Activated CD8-positive, alpha-beta T cell treated with anti-CD3 and anti-CD28 coated beads for 36 hours (primary cell): ENCODE results near the gene ZNF652. TPM values are rescaled to one million over a fixed set of nuclear protein-coding genes. Genes with fewer than 3 reads are reported as not detected.
A peak's percentile ranks its signal among the peaks of the same experiment; 100 is the strongest.
"Not testable (repeated sequence)": the region's sequence is repeated elsewhere in the genome, so short reads cannot be mapped to it uniquely, and the experiment has no call there.

ENCODE experiments used
- ATAC-seq: fragments of 200-7000 bp; cut with Tn5 transposase; one replicate; pipeline ENCODE4 v1.10.0; 2021; ENCODE audit warnings: mild to moderate bottlenecking, moderate library complexity
- CTCF ChIA-PET: fragments of 350-600 bp; sonication (Branson Sonifier 250); formaldehyde crosslinking; loops from one replicate; lab custom pipeline; 2021; ENCODE audit warnings: antibody characterized with exemption; lab: Charles Lee
- POLR2A ChIA-PET: fragments of 350-600 bp; sonication (Branson Sonifier 250); formaldehyde crosslinking; loops from one replicate; lab custom pipeline; 2021; ENCODE audit warnings: antibody characterized with exemption; lab: Charles Lee
- DNase-seq: peaks from one replicate; pipeline ENCODE4 v3.0.0-alpha.2; 2020
- H3K27ac Mint-ChIP-seq: one replicate; pipeline ENCODE4 v1.8.0; 2021; ENCODE audit warnings: mild to moderate bottlenecking, mixed read lengths
- H3K27me3 Mint-ChIP-seq: one replicate; pipeline ENCODE4 v1.8.0; 2021; ENCODE audit warnings: mixed read lengths
- H3K36me3 Mint-ChIP-seq: one replicate; pipeline ENCODE4 v1.8.0; 2021; ENCODE audit warnings: low read depth, mixed read lengths
- H3K4me1 Mint-ChIP-seq: one replicate; pipeline ENCODE4 v1.8.0; 2021; ENCODE audit warnings: low read depth, mixed read lengths
- H3K4me3 Mint-ChIP-seq: one replicate; pipeline ENCODE4 v1.8.0; 2021; ENCODE audit warnings: mild to moderate bottlenecking, moderate library complexity, mixed read lengths
- H3K9me3 Mint-ChIP-seq: one replicate; pipeline ENCODE4 v1.8.0; 2021; ENCODE audit warnings: mixed read lengths
- CTCF ChIP-seq: fragments of 200-600 bp; IDR thresholded peaks from one replicate; pipeline ENCODE4 v1.8.0; 2022; ENCODE audit warnings: antibody characterized with exemption, mild to moderate bottlenecking
- intact Hi-C: fragments of 100-400 bp; cut with micrococcal nuclease; formaldehyde crosslinking; loops from one replicate; pipeline ENCODE4 v1.10.0; 2022
- total RNA-seq, 2 experiments: library from RNA; stranded (reverse); gene quantifications; one replicate each; pipeline ENCODE4 v1.2.3, GENCODE V29; 2021

The ZNF652 gene
- total RNA-seq, 2 experiments from 2014 or later = 6.4 to 6.7 TPM

DNA sequence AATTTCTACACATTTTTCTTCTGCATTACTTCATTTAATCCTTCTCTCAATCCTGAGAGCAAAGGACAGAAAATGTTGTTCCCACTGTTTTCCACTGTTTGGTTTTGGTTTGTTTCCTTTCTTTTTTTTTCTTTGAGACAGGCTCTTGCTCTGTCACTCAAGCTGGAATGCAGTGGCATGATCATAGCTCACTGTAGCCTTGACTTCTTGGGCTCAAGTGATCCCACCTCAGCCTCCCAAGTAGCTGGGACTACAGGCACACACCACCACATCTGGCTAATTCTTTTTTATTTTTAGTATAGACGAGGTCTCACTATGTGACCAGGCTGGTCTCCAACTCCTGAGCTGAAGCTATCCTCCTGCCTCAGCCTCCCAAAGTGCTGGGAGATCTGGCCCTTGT, 7.0 kb upstream of the ZNF652 start:
- DNase-seq (no peak), ATAC-seq (no peak)
- intact Hi-C loops = loop anchor here (5.0 kb wide), 1 partner anchor 52 kb away; no protein-coding TSS in a partner anchor
- Mint-ChIP-seq H3K4me1 (peaks cover 15% of the 10 kb centered on the region), H3K27ac (no peak overlapping the region), H3K9me3 (no peaks in the 10 kb centered on the region), H3K4me3 (no peak overlapping the region), H3K36me3 (no peaks in the 10 kb centered on the region), H3K27me3 (no peaks in the 10 kb centered on the region)
- ChIA-PET CTCF (interaction anchor here (0.9 to 10.2 kb wide), 25 partner anchors 8 to 187 kb away, joined by 3 to 178 read pairs (median 8); no protein-coding TSS in a partner anchor), POLR2A (interaction anchor here (0.6 to 1.5 kb wide), 2 partner anchors 22 to 53 kb away, joined by 4 to 5 read pairs; no protein-coding TSS in a partner anchor)
- no peak for TF ChIP-seq CTCF

- no peak for ATAC-seq
- Mint-ChIP-seq H3K9me3 (no peaks in the 10 kb centered on the region), H3K27me3 (no peaks in the 10 kb centered on the region), H3K4me1 (peaks cover 25% of the 10 kb centered on the region), H3K27ac (no peak overlapping the region), H3K4me3 (no peak overlapping the region), H3K36me3 (no peaks in the 10 kb centered on the region)
- POLR2A ChIA-PET = no interaction called here
- CTCF ChIA-PET = interaction anchor here (0.9 to 10.2 kb wide), 6 partner anchors 8 to 48 kb away, joined by 3 to 178 read pairs (median 4); no protein-coding TSS in a partner anchor
- TF ChIP-seq CTCF = no peak
- DNase-seq = peak; percentile 50
- intact Hi-C loops = loop anchor here (5.0 kb wide), 1 partner anchor 48 kb away; no protein-coding TSS in a partner anchor
These were observed 3.6 kb upstream of the ZNF652 start for GRCh38 chr17:49365667-49366066.

DNA sequence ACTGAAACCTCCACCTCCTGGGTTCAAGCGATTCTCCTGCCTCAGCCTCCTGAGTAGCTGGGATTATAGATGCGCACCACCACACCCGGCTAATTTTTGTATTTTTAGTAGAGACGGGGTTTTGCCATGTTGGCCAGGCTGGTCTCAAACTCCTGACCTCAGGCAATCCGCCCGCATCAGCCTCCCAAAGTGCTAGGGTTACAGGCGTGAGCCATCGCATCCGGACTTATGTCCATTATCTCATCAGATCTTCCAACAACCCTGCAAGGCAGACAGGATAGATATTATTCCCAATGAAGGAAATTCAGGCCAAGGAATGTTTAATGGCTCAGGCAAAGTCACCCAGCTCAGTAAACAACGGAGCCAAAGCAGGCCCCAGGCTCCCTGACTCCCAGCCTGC, 3.1 kb upstream of the ZNF652 start:
- DNase-seq = not testable (repeated sequence)
- intact Hi-C loops = loop anchor here (5.0 kb wide), 1 partner anchor 48 kb away; no protein-coding TSS in a partner anchor
- H3K4me1 Mint-ChIP-seq = peaks cover 30% of the 10 kb centered on the region

DNA sequence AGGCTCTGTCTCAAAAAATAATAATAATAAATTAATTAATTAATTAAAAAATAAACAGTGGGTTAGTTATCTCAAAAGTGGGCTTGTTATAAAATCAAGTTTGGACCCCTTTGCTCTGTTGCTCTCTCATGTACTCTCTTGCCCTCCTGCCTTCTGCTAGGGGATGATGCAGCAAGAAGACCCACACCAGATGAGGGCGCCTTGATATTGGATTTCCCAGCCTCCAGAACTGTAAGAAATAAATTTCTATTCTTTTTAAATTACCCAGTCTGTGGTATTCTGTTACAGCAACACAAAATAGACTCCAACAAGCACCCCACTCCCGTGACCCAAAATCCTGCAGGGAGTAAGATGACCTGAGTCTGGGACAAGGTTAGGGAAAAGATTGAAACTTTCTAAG, 2.1 kb upstream of the ZNF652 start:
- Mint-ChIP-seq H3K27me3 (no peaks in the 10 kb centered on the region), H3K4me3 (no peak overlapping the region), H3K36me3 (no peaks in the 10 kb centered on the region), H3K9me3 (no peaks in the 10 kb centered on the region), H3K4me1 (peaks cover 40% of the 10 kb centered on the region), H3K27ac (no peak overlapping the region)
- no peak for ATAC-seq
- intact Hi-C loops = no loop called here
- no peak for DNase-seq
- no peak for TF ChIP-seq CTCF
- ChIA-PET POLR2A (no interaction called here), CTCF (interaction anchor here (1.2 to 10.2 kb wide), 3 partner anchors 12 to 46 kb away, joined by 3 to 178 read pairs (median 3); no protein-coding TSS in a partner anchor)

More for the DNA sequence above, 3.1 kb upstream of the ZNF652 start:
- POLR2A ChIA-PET, H3K27me3 Mint-ChIP-seq, H3K27ac Mint-ChIP-seq, H3K36me3 Mint-ChIP-seq, H3K4me3 Mint-ChIP-seq, ATAC-seq, H3K9me3 Mint-ChIP-seq: not testable (repeated sequence)
- CTCF ChIA-PET = interaction anchor here (0.9 to 10.2 kb wide), 5 partner anchors 8 to 47 kb away, joined by 3 to 178 read pairs (median 3); no protein-coding TSS in a partner anchor

DNA sequence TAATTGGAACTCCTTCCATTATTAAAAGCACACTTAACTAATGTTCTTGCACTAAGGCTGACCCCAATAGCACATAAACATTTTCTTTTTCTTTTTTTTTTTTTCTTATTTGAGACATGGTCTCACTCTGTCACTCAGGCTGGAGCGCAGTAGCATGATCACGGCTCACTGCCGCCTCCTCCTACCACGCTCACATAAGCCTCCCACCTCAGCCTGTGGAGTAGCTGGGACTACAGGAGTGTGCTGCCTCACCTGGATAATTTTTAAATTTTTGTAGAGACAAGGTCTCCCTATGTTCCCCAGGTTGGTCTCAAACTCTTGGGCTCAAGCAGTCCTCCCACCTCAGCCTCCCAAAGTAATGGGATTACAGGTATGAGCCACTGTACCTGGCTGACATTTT, 1.2 kb upstream of the ZNF652 start:
- H3K9me3 Mint-ChIP-seq = no peaks in the 10 kb centered on the region
- TF ChIP-seq CTCF = no peak
- H3K36me3 Mint-ChIP-seq = no peaks in the 10 kb centered on the region
- peaks cover 48% of the 10 kb centered on the region for H3K4me1 Mint-ChIP-seq
- no peak overlapping the region for H3K27ac Mint-ChIP-seq
- no peaks in the 10 kb centered on the region for H3K27me3 Mint-ChIP-seq
- ChIA-PET CTCF (interaction anchor here (1.2 to 10.2 kb wide), 2 partner anchors 12 to 45 kb away, joined by 3 to 178 read pairs; no protein-coding TSS in a partner anchor), POLR2A (interaction anchor here (1.3 kb wide), 1 partner anchor 16 kb away, joined by 5 read pairs; no protein-coding TSS in a partner anchor)
- ATAC-seq (no peak), DNase-seq (no peak)
- intact Hi-C loops = no loop called here
- H3K4me3 Mint-ChIP-seq = no peak overlapping the region
